Gastroesophageal sphincter (tissue), 3 donors: ENCODE results near the gene MND1.

ENCODE experiments used
- EP300 ChIP-seq: sonication (generic); formaldehyde crosslinking; IDR thresholded peaks from one replicate; pipeline ENCODE4 v1.6.1; 2017; ENCODE audit warnings: antibody characterized with exemption, mild to moderate bottlenecking
- POLR2A ChIP-seq, 2 donors: fragments of 450-650 bp; IDR thresholded peaks; one replicate each; pipeline ENCODE4 v1.6.1; 2017; ENCODE audit warnings: antibody characterized with exemption in 2 of 2, mild to moderate bottlenecking in 2 of 2, moderate library complexity in 1 of 2
- POLR2AphosphoS5 ChIP-seq: sonication (generic); formaldehyde crosslinking; IDR thresholded peaks from one replicate; pipeline ENCODE4 v1.6.1; 2017; ENCODE audit warnings: antibody characterized with exemption
- TF ChIP-seq, protein P1 (sequence below), 4 experiments: fragments of 200-600 bp in 2 of 4; fragments of 450-650 bp in 2 of 4; sonication (generic) in 1 of 4; IDR thresholded peaks; one replicate each; pipeline ENCODE4 v1.5.1; 2017 to 2019; ENCODE audit warnings: antibody characterized with exemption in 4 of 4, mild to moderate bottlenecking in 2 of 4, moderate library complexity in 2 of 4

DNA sequence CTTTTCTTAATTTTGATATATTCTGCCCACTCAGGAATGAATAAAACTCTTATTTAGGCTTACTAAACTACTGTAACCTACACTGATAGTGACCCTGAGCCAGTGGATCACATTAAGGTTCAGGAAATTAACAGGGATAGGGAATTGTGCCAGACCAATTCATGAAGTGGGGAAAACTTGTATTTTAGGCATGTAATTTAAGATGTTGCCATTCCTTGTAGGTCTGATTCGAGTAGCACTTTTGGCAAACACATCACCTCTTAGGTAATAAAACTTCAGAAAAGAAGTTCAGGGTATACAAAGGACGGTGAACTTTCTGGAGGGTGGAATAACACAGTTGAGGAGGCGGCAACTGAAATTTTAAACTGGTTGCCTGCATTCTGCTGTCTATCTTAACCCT is 54.9 kb downstream of the MND1 start:
- TF ChIP-seq, protein P1, sequence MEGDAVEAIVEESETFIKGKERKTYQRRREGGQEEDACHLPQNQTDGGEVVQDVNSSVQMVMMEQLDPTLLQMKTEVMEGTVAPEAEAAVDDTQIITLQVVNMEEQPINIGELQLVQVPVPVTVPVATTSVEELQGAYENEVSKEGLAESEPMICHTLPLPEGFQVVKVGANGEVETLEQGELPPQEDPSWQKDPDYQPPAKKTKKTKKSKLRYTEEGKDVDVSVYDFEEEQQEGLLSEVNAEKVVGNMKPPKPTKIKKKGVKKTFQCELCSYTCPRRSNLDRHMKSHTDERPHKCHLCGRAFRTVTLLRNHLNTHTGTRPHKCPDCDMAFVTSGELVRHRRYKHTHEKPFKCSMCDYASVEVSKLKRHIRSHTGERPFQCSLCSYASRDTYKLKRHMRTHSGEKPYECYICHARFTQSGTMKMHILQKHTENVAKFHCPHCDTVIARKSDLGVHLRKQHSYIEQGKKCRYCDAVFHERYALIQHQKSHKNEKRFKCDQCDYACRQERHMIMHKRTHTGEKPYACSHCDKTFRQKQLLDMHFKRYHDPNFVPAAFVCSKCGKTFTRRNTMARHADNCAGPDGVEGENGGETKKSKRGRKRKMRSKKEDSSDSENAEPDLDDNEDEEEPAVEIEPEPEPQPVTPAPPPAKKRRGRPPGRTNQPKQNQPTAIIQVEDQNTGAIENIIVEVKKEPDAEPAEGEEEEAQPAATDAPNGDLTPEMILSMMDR (IDR thresholded peaks at IDR 0.05): no peak
- no peak for TF ChIP-seq EP300
- TF ChIP-seq POLR2A (IDR thresholded peaks at IDR 0.05): no peak
- no peak for TF ChIP-seq POLR2AphosphoS5
